HEK293T (cell line): Measurements from ENCODE around the gene SCUBE2.

Experiments
- BHLHE40 ChIP-seq: fragments of 450-650 bp; IDR thresholded peaks from 2 replicates; pipeline ENCODE4 v1.6.1; 2016; ENCODE audit warnings: mild to moderate bottlenecking, moderate library complexity, borderline replicate concordance
- ELF4 ChIP-seq: fragments of 450-650 bp; IDR thresholded peaks from 2 replicates; pipeline ENCODE4 v1.6.1; 2017; ENCODE audit warnings: antibody characterized with exemption
- FOXK2 ChIP-seq: fragments of 450-650 bp; IDR thresholded peaks from 2 replicates; pipeline ENCODE4 v1.6.1; 2016; ENCODE audit warnings: mild to moderate bottlenecking
- FOXM1 ChIP-seq: fragments of 450-650 bp; IDR thresholded peaks from 2 replicates; pipeline ENCODE4 v1.6.1; 2017; ENCODE audit warnings: mild to moderate bottlenecking, borderline replicate concordance
- TARDBP ChIP-seq: fragments of 450-650 bp; IDR thresholded peaks from 2 replicates; pipeline ENCODE4 v1.6.1; 2016
- ZNF384 ChIP-seq: fragments of 450-650 bp; IDR thresholded peaks from 2 replicates; pipeline ENCODE4 v1.6.1; 2016

DNA sequence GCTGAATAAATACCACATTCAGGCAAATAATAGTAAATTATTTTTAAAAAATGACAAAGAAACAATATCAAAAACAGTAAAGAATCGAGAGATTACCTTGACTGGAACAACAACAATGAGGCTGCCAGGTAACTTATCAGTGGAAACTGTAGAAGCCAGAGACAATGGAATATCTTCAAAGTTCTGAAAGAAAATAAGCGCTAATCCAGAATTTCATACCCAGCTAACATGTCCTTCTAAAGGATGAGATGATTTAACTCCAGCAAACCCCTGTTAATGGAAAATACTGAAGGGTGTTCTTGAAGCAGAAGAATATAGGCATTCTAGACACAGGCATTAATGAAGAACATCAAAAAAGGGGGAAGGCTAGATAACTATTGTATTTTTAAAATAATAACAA, 20.7 kb upstream of the SCUBE2 start:
- TF ChIP-seq TARDBP (no peak), ZNF384 (no peak), ELF4 (no peak), FOXM1 (no peak), BHLHE40 (no peak), FOXK2 (no peak)
